NB4 (cell line): ENCODE data around the gene NOL3.

Experiments used
- DNase-seq: peaks from one replicate; pipeline ENCODE4 v3.0.0; 2010; ENCODE audit warnings: low read depth
- H3K4me3 ChIP-seq: one replicate; pipeline ENCODE4 v1.5.1; 2011; ENCODE audit warnings: mild to moderate bottlenecking, low read depth, low read length, moderate library complexity
- CTCF ChIP-seq: IDR thresholded peaks from one replicate; pipeline ENCODE4 v1.5.1; 2012; ENCODE audit warnings: low read depth, low read length
- MYC ChIP-seq: IDR thresholded peaks from 2 replicates; pipeline ENCODE4 v1.6.1; 2011; ENCODE audit warnings: low read depth, low read length
- POLR2A ChIP-seq: IDR thresholded peaks from 2 replicates; pipeline ENCODE4 v1.6.1; 2011; ENCODE audit warnings: mild to moderate bottlenecking; ENCODE audit not compliant: insufficient read length; ENCODE audit errors: extremely low read depth
- TF ChIP-seq, protein P1 (sequence below): IDR thresholded peaks from 2 replicates; pipeline ENCODE4 v1.6.1; 2011; ENCODE audit warnings: low read depth, low read length

Gene NOL3

DNA sequence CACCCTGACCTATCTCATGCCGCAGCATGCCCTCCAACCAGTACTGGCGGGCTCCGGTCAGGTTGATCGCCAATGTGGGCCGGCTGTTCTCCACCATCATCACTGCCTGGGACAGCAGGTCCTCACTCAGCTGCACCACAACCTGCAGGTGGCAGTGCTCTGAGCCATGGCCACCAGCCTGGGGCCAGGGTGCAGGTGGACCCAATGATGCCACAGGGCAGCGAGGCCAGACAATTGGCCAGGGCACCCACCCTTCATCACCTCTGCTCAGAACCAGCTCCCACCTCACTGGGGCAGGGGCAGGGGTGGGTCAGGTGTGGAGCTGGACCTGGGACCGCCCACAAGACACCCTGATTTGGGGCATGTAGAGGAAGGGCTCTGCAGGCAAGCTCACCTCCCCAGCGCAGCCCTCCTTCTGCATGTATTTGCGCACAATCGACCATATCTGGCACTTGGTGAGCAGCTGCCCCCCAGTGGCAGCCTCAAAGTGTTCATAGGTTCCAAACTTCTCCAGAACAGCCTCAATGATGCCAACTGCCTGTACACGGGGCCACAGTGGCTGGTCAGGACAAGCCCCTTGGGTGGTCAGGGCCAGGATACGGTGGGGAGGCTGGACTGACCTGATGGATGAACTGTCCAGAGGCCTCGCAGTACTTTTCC is 9.2 kb downstream of the NOL3 start:
- no peak overlapping the region for H3K4me3 ChIP-seq
- DNase-seq = peak; percentile 66
- no peak for TF ChIP-seq MYC
- TF ChIP-seq, protein P1, sequence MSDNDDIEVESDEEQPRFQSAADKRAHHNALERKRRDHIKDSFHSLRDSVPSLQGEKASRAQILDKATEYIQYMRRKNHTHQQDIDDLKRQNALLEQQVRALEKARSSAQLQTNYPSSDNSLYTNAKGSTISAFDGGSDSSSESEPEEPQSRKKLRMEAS = no peak
- no peak for TF ChIP-seq POLR2A
- peak; percentile 61 for TF ChIP-seq CTCF

DNA sequence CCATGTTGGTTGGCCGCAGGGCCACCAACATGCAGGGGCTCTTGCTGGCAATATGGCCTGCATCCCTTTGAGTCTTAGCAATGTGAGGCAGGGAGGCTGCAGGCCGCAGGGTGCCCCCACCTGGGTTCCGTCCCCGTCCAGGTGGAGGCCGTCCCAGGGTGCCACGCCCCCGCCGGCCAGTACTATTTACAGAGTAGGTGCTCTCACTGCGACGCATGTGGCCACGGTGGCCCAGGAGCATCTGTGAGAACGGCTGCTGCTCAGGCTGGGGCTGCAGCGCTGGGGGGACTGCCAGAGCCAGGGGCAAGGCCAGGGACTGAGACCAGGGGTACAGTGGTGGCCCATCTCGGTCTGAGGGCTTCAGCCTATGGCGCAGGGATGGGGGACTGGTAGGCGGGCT is 9.8 kb downstream of the NOL3 start:
- no peak overlapping the region for H3K4me3 ChIP-seq
- DNase-seq = no peak
- TF ChIP-seq, protein P1 = no peak
- TF ChIP-seq POLR2A = no peak

- TF ChIP-seq CTCF (no peak), MYC (no peak), POLR2A (no peak)
- TF ChIP-seq, protein P1 = no peak
- H3K4me3 ChIP-seq = no peak overlapping the region
- DNase-seq = no peak
These were observed 11.0 kb downstream of the NOL3 start for GRCh38 chr16:67181346-67181745.

GRCh38 chr16:67182288-67182687 is 11.9 kb downstream of the NOL3 start:
- DNase-seq = no peak
- no peak overlapping the region for H3K4me3 ChIP-seq
- TF ChIP-seq CTCF = no peak
- TF ChIP-seq, protein P1 = no peak
- no peak for TF ChIP-seq MYC
- TF ChIP-seq POLR2A = no peak

GRCh38 chr16:67183284-67183626 is 12.9 kb downstream of the NOL3 start:
- no peak for DNase-seq
- no peak for TF ChIP-seq CTCF
- TF ChIP-seq, protein P1 = no peak
- TF ChIP-seq MYC = no peak
- no peak for TF ChIP-seq POLR2A
- H3K4me3 ChIP-seq = peak overlapping the region; percentile 64

- peak within 1 kb of the TSS; percentile 64 for H3K4me3 ChIP-seq
- peak; percentile 98 for DNase-seq
- TF ChIP-seq, protein P1 = peak; percentile 64
- TF ChIP-seq CTCF (no peak), MYC (peak; percentile 44), POLR2A (peak; percentile 33)
These were observed 13.5 kb downstream of the NOL3 start, which contains the start of gene MATCAP1 for GRCh38 chr16:67183627-67184452. Gene MATCAP1 (minus strand): TSS chr16:67183963. CDS start chr16:67180610, 3,353 bp downstream.
